Caco-2 (cell line): Measurements from ENCODE around the gene LDAH. TPM values are rescaled to one million over a fixed set of nuclear protein-coding genes. Genes with fewer than 3 reads are reported as not detected.

Experiments
- BruUV-seq: library from RNA; stranded (reverse); fragments of 400-500 nt; replicated peaks from 2 replicates; lab custom pipeline; 2021; lab: Mats Ljungman, UMichigan
- CTCF ChIA-PET: fragments of 300-600 bp; sonication (Branson Sonifier 250); formaldehyde crosslinking; loops from one replicate; lab custom pipeline; 2022; ENCODE audit warnings: antibody characterized with exemption; lab: Charles Lee
- POLR2A ChIA-PET: fragments of 300-600 bp; sonication (Branson Sonifier 250); formaldehyde crosslinking; loops from one replicate; lab custom pipeline; 2022; ENCODE audit warnings: antibody characterized with exemption; lab: Charles Lee
- DNase-seq, 2 experiments: peaks; one replicate each; pipeline versions ENCODE4 v3.0.0 to v3.0.0-alpha.2; 2020 to 2022
- H3K27me3 ChIP-seq: replicated peaks from 2 replicates; pipeline ENCODE4 v1.6.0; 2011; ENCODE audit warnings: low read length; ENCODE audit not compliant: control insufficient read depth, insufficient read depth
- H3K36me3 ChIP-seq: 2 replicates; pipeline ENCODE4 v1.5.1; 2011; ENCODE audit warnings: low read length; ENCODE audit not compliant: control insufficient read depth, insufficient read depth
- H3K4me1 ChIP-seq: fragments of 250-450 bp; sonication (Bioruptor Pico); 2 replicates; pipeline ENCODE4 v1.5.1; 2020; ENCODE audit warnings: mild to moderate bottlenecking
- H3K4me3 ChIP-seq: 2 replicates; pipeline ENCODE4 v1.5.1; 2011; ENCODE audit warnings: low read depth, mild to moderate bottlenecking, control low read depth, low read length
- H3K9me3 ChIP-seq: fragments of 250-450 bp; sonication (Bioruptor Pico); 2 replicates; pipeline ENCODE4 v1.5.1; 2020; ENCODE audit warnings: mild to moderate bottlenecking, moderate library complexity
- H3K27ac Mint-ChIP-seq: one replicate; pipeline ENCODE4 v1.8.0; 2022; ENCODE audit warnings: mixed read lengths; ENCODE audit not compliant: unreplicated experiment
- H3K27me3 Mint-ChIP-seq: one replicate; pipeline ENCODE4 v1.8.0; 2022; ENCODE audit warnings: mixed read lengths; ENCODE audit not compliant: insufficient read depth, unreplicated experiment
- H3K36me3 Mint-ChIP-seq: one replicate; pipeline ENCODE4 v1.8.0; 2022; ENCODE audit warnings: mild to moderate bottlenecking, mixed read lengths; ENCODE audit not compliant: insufficient read depth, unreplicated experiment
- H3K4me1 Mint-ChIP-seq: one replicate; pipeline ENCODE4 v1.8.0; 2022; ENCODE audit warnings: low read depth, mixed read lengths; ENCODE audit not compliant: unreplicated experiment
- H3K4me3 Mint-ChIP-seq: one replicate; pipeline ENCODE4 v1.8.0; 2022; ENCODE audit warnings: mild to moderate bottlenecking, moderate library complexity, mixed read lengths; ENCODE audit not compliant: unreplicated experiment
- H3K9me3 Mint-ChIP-seq: one replicate; pipeline ENCODE4 v1.8.0; 2022; ENCODE audit warnings: mixed read lengths; ENCODE audit not compliant: unreplicated experiment
- CTCF ChIP-seq, 2 experiments: fragments of 200-600 bp in 1 of 2; IDR thresholded peaks; 1 replicate in 1 of 2; 2 replicates in 1 of 2; pipeline versions ENCODE4 v1.5.1 to v1.8.0; 2011 to 2022; ENCODE audit warnings: antibody characterized with exemption in 1 of 2, control low read depth in 1 of 2, inconsistent platforms in 1 of 2, low read depth in 1 of 2, low read length in 1 of 2, mild to moderate bottlenecking in 1 of 2, moderate library complexity in 1 of 2; ENCODE audit not compliant: insufficient read depth in 1 of 2, severe bottlenecking in 1 of 2, unreplicated experiment in 1 of 2
- intact Hi-C: fragments of 100-400 bp; cut with micrococcal nuclease; formaldehyde crosslinking; loops from one replicate; pipeline ENCODE4 v1.10.0; 2022; ENCODE audit not compliant: unreplicated experiment
- total RNA-seq: library from RNA; stranded (reverse); gene quantifications from 2 replicates; pipeline ENCODE4 v1.2.3, GENCODE V29; 2022

Gene LDAH
- total RNA-seq, 1 experiment from 2014 or later = 40.5 TPM

- no peak overlapping the region for H3K4me3 Mint-ChIP-seq
- H3K9me3 ChIP-seq = no peaks in the 10 kb centered on the region
- no peak for TF ChIP-seq CTCF (IDR thresholded peaks at IDR 0.05; ENCODE audit: insufficient read depth in 1 of 2, low read depth in 1 of 2, low read length in 1 of 2, severe bottlenecking in 1 of 2, unreplicated experiment in 1 of 2)
- H3K36me3 ChIP-seq = no peaks in the 10 kb centered on the region; the same call in 1 of the 2 replicates
- H3K9me3 Mint-ChIP-seq = no peaks in the 10 kb centered on the region
- H3K27me3 ChIP-seq = no peaks in the 10 kb centered on the region
- no peak overlapping the region for H3K27ac Mint-ChIP-seq
- intact Hi-C loops = no loop called here
- ChIA-PET POLR2A (interaction anchor here (0.7 kb wide), 1 partner anchor 51 kb away, joined by 3 read pairs; no protein-coding TSS in a partner anchor), CTCF (no interaction called here)
- H3K36me3 Mint-ChIP-seq = peaks cover 14% of the 10 kb centered on the region
- H3K4me1 Mint-ChIP-seq = peaks cover 18% of the 10 kb centered on the region
- H3K4me3 ChIP-seq = no peak overlapping the region
- H3K27me3 Mint-ChIP-seq = no peaks in the 10 kb centered on the region
- peaks cover 41% of the 10 kb centered on the region for H3K4me1 ChIP-seq
- no TSS peak for BruUV-seq
- DNase-seq = no peak
Measured at GRCh38 chr2:20726913-20727312, 96.0 kb downstream of the LDAH start.

GRCh38 chr2:20725782-20726181, 97.1 kb downstream of the LDAH start:
- Histone ChIP-seq H3K9me3 (no peaks in the 10 kb centered on the region), H3K4me3 (no peak overlapping the region), H3K4me1 (peaks cover 36% of the 10 kb centered on the region), H3K36me3 (no peaks in the 10 kb centered on the region), H3K27me3 (no peaks in the 10 kb centered on the region)
- CTCF ChIA-PET = no interaction called here
- no peak overlapping the region for H3K27ac Mint-ChIP-seq
- H3K9me3 Mint-ChIP-seq = no peaks in the 10 kb centered on the region
- POLR2A ChIA-PET = no interaction called here
- no peak overlapping the region for H3K4me3 Mint-ChIP-seq
- DNase-seq = no peak
- no peak for TF ChIP-seq CTCF (IDR thresholded peaks at IDR 0.05; ENCODE audit: insufficient read depth in 1 of 2, low read depth in 1 of 2, low read length in 1 of 2, severe bottlenecking in 1 of 2, unreplicated experiment in 1 of 2)
- intact Hi-C loops = no loop called here
- BruUV-seq = no TSS peak
- H3K4me1 Mint-ChIP-seq = peaks cover 17% of the 10 kb centered on the region
- no peaks in the 10 kb centered on the region for H3K27me3 Mint-ChIP-seq
- H3K36me3 Mint-ChIP-seq = peaks cover 20% of the 10 kb centered on the region

- intact Hi-C loops = no loop called here
- ChIA-PET CTCF (no interaction called here), POLR2A (interaction anchor here (1.4 kb wide), 1 partner anchor 49 kb away, joined by 3 read pairs; no protein-coding TSS in a partner anchor)
- no peak overlapping the region for H3K4me3 Mint-ChIP-seq
- no peak for DNase-seq
- H3K9me3 Mint-ChIP-seq = no peaks in the 10 kb centered on the region
- BruUV-seq = no TSS peak
- H3K4me1 Mint-ChIP-seq = peaks cover 11% of the 10 kb centered on the region
- Histone ChIP-seq H3K4me3 (no peak overlapping the region), H3K4me1 (peaks cover 27% of the 10 kb centered on the region), H3K9me3 (no peaks in the 10 kb centered on the region), H3K27me3 (no peaks in the 10 kb centered on the region), H3K36me3 (no peaks in the 10 kb centered on the region)
- no peak overlapping the region for H3K27ac Mint-ChIP-seq
- no peaks in the 10 kb centered on the region for H3K27me3 Mint-ChIP-seq
- no peak for TF ChIP-seq CTCF (IDR thresholded peaks at IDR 0.05; ENCODE audit: insufficient read depth in 1 of 2, low read depth in 1 of 2, low read length in 1 of 2, severe bottlenecking in 1 of 2, unreplicated experiment in 1 of 2)
- H3K36me3 Mint-ChIP-seq = peaks cover 22% of the 10 kb centered on the region
Measured at GRCh38 chr2:20724500-20725053, 98.3 kb downstream of the LDAH start.
